ENCODE measurements around the gene MUC4.
"Not testable (repeated sequence)": the region's sequence is repeated elsewhere in the genome, so short reads cannot be mapped to it uniquely, and the experiment has no call there.

Gene MUC4

DNA sequence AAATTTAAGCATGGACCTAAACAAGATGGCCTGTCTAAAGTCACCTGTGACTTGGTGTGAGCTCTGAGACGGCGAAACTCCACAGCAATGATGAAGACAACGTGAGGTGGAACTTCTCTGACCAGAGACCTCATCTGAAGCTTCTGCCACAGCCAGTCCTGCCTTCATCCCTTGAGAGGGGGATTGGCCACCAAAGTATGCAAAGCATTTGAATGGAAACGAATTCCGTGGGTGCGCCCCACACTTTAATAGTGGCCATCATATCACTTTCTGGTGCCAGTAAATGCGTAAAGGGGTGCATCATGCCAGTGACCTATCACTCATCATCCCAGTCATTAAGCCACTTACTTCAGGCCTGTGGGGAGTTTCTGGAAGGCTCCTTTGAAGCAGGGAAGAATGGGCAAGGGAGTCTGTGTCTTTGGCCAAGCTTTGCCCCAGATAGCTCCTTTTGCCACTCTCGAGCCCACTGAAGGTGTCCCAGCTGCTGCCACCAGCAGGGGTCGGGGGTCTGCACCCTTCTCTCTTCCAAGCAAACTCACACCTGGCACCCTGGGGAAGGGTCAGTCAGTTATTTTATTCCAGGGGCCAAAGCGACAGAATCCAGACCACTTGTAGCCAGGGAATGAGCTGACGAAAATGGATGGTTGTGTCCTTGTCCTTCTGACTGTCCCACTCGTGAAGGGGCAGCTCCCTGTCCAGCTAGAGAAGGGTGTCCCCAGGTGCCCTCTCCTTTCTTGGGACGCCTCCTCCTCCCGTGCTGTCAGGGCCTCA, 73.3 kb downstream of the MUC4 start:
- no peak for DNase-seq (ENCODE audit: low read depth)

DNA sequence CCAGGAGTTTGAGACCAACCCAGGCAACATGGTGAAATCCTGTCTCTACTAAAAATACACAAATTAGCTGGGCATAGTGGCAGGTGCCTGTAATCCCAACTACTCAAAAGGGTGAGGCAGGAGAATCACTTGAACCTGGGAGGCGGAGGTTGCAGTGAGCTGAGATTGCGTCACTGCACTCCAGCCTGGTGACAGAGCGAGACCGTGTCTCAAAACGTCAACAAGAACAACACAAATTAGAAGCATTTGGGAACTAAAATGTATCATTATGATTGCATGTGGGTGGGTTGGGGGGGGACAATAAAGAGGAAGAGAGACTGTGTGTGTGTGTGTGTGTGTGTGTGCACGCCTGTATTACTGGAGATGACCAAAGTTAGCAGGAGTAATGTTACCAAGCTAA, 73.9 kb downstream of the MUC4 start:
- DNase-seq (ENCODE audit: low read depth), result not testable (repeated sequence)

DNA sequence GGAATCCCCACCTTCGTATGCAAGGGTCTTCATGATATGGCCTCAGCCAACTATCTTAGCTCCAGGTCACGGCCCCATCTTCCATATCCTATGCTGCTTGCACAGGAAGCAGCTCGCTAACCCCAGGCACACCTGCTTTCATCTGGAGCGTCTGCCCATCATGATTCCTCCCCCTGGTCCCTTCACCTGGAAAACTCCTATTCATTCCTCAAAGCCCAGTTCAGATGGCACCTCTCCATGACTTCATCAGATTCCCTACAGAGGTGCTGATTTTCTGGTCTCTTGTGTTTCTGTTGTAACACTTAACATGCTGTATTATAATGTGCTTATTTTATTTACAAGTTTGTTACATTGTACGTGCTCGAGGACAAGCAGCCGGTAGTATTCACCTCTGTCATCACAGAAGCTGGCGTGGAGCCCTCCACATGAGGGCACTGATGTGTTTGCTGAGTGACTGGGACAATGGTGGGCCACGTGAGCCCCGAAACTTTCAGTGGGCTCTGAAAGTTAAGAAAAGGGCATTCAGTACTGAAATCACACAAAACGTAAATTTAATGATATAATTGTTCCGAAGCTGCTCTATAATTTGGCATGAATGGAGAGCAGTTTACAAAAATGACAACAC, 74.8 kb downstream of the MUC4 start:
- DNase-seq (ENCODE audit: low read depth), result no peak

DNA sequence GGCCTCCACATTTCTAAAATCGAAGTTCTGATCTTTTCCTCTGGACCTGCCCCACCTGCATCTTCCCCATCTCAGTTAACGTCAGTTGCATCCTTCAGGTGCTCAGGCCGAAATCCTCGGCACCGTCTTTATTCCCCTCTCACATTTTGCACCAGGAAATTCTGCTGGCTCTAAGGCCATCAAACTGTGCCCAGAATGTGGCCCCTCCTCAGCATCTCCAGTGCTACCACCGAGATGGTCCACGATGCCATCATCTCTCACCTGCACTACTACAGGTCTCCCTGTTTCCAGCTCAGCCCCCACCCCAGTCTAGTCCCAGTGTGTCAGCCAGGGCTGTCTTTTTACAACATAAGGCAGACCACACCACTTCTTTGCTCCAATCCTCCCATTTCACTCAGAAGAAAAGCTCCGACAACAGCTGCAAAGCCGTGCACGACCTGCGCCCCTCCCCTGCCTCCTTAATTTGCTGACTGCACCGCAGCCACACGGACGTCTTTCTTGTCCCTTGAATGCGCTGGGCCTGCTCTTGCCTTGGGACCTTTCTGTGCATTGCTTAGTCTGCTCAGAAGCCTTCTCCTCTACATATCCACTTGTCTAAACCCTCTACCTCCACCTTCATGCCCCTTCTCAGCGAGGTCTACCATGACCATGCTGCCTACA, 76.6 kb downstream of the MUC4 start:
- no peak for DNase-seq (ENCODE audit: low read depth)

DNA sequence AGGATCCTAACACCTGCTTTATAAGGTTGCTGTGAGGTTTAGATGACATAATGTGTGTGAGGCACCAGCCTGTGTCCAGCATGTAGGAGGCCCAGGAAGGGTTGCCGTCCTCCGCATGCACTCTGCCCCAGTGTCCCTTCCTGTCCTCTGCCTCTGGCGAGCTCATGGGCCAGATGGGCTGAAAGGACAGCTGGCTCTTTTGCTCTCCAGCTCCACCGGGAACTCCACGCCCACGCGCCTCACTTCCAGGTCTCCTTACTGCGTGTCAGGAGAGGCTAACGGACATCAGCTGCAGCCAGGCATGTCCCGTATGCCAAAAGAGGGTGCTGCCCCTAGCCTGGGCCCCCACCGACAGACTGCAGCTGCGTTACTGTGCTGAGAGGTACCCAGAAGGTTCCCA, 78.8 kb downstream of the MUC4 start:
- no peak for DNase-seq (ENCODE audit: low read depth)

DNA sequence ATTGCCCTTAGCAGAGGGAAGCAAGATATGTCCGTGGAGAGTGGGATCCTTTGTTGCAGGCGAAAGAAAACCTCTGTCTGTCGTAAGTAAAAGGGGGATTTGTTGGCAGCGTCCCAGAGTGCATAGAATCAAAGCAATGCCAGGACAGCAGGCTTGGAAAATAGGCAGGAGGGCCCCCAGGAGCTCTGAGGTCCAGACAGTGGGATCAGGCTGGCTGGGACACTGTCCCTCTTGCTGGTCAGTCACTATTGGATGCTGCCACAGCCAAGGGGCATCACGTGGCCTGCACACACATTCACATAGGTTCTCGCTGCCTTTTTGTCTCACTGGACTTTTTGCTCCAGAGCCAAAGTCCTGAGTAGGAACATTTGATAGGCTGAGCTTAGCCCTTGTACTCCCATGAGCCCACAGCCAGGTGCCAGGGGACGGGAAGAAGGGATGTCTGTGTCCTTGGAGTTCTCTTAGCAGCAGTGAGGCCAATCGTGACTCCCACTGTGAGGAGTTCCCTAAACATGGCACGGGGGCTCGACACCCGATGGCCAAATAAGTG, 80.3 kb downstream of the MUC4 start:
- no peak for DNase-seq (ENCODE audit: low read depth)

DNA sequence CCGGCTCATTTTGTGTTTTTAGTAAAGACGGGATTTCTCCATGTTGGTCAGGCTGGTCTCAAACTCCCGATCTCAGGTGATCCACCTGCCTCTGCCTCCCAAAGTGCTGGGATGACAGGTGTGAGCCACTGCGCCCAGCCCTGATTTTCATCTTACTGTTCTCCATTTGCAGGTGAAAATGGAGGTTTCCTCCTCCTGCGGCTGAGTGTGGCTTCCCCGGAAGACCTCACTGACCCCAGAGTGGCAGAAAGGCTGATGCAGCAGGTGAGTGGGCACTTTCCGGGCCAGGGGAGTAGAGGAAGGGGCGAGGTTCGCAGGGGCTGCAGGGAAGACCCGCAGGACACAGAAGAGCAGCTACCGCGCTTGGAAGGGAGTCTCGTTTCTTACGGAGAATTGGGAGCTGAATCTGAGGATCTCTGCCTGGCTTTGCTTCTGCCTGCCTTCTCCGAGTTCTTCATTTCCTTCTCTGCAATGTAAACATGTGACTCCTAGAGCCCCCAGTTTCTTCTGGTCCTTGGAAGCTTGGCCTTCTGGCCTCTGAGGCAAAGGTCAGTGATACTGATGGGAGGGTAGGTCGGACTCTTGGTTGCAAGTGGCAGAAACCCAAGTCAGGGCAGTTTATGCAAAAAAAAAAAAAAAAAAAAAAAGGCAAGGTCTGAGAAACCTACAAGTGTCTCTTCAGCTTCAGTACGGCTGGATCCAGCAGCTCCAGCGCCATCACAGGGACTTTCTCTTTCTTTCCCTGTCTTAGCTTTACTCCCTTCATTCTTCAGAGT, 82.1 kb downstream of the MUC4 start:
- DNase-seq (ENCODE audit: low read depth), result no peak

DNA sequence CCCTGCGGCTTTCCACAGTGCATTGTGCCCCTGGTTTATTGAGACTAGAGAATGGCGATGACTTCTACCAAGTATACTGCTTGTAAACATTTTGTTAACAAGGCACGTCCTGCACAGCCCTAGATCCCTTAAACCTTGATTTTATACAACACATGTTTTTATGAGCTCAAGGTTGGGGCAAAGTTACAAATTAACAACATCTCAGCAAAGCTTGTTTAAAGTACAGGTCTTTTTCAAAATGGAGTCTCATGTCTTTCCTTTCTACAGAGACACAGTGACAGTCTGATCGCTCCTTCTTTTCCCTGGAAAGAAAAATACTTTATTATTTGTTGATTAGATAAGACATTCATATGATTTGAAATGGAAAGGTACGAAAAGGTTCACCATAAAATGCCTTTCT, 82.9 kb downstream of the MUC4 start:
- not testable (repeated sequence) for DNase-seq (ENCODE audit: low read depth)

DNA sequence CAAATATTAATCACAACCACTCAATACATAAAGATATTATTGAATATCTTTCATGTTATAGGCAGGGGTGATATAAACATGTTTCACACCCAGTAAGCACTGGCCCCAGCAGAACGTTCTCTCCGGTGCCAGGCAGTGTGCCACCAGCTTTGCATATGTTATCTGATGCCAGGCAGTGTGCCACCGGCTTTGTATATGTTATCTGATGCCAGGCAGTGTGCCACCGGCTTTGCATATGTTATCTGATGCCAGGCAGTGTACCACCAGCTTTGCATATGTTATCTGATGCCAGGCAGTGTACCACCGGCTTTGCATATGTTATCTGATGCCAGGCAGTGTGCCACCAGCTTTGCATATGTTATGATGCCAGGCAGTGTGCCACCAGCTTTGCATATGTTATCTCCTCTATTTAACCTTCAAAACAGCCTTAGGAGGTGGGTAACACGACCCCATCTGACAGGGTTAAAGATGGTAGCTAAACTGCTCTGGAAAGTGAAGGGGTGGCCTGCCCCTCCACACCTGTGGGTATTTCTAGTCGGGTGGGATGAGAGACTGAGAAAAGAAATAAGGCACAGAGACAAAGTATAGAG, 84.0 kb downstream of the MUC4 start:
- no peak for DNase-seq (ENCODE audit: low read depth)

DNA sequence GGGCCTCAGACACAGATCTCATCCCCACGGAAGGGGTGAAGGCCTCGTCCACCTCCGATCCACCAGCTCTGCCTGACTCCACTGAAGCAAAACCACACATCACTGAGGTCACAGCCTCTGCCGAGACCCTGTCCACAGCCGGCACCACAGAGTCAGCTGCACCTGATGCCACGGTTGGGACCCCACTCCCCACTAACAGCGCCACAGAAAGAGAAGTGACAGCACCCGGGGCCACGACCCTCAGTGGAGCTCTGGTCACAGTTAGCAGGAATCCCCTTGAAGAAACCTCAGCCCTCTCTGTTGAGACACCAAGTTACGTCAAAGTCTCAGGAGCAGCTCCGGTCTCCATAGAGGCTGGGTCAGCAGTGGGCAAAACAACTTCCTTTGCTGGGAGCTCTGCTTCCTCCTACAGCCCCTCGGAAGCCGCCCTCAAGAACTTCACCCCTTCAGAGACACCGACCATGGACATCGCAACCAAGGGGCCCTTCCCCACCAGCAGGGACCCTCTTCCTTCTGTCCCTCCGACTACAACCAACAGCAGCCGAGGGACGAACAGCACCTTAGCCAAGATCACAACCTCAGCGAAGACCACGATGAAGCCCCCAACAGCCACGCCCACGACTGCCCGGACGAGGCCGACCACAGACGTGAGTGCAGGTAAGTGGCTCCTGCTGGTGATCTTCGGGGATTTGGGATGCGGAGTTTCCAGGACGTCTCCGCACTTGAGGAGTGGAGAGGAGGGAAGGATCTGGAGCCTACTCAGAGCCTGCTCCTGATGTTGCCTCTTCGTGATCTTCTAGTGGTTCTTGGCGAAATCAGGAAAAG, 85.6 kb downstream of the MUC4 start:
- DNase-seq (ENCODE audit: low read depth), result not testable (repeated sequence)

DNA sequence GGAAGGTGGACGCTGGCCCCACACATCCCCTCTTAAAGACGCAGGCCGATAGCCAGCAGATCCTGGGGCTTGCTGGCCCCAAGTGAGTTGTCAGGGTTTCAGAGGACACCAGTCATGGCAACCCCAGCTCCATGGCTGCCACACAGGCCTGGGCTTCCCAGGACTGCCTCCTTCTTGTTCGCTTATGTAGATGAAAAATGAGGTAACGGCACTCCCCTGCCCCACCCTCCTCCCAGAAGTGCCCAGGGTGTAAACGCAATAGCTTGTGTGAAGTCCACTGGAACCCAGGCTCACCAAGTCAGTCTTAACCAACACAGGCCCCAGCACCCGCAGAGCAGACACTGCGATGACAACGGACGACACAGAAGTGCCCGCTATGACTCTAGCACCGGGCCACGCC, 87.4 kb downstream of the MUC4 start:
- not testable (repeated sequence) for DNase-seq (ENCODE audit: low read depth)

DNA sequence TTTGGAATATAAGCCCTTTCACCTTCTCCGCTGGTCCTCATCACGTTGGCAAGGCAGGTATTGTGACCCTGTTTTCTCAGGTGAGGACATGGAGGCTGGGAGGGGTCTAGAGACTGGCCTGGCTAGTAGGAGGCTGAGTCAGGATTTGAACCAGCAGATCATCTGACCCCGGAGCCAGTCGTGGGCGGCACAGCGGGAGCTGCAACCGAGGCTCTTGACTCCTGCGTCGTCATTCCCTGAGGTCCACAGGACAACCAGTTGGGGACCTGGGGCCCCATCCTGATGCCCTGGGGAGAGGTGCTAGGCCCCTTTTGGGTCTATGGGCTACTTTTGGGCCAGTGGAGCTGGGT, 88.8 kb downstream of the MUC4 start:
- DNase-seq (ENCODE audit: low read depth), result not testable (repeated sequence)

DNA sequence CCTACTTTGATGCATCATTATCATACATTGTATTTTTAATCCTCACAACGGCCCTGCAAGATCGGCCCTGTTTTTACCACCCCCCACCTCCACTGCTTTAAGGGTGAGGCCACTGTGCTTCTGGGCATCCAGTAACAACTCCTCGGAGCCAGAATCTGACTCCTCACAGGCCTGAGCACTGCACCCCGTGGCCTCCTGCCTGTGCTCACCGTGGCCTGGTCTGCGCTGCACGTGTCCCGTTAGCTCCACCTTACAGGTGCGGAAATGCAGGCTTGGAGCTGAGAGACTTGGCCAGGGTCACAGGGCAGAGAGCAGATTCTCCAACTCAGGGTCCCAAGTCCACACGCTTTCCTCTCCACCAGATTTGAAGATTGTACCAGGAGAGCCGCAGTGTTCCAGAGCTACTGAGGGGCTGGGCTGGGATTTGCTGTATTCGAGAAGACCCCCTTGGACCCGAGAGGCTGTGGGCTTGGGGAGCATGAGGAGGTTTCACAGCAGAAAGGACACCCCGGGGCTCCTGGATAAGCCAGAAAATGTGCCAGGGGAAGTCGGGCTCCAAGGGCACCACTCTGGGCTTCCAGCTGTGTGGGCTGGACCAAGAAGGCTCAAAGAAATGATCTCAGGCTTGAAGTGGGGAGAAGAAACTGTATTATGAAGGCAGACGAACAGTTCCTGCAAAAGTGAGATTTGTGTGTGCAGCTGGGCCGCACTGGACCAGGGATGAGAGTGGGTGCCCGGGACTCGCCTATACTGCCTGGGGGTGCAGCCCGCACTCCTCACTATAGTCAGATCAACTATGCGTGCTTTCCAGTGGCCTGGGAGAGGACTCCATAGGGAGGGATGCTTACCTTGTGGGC, 89.4 kb downstream of the MUC4 start:
- DNase-seq (ENCODE audit: low read depth), result not testable (repeated sequence)

DNA sequence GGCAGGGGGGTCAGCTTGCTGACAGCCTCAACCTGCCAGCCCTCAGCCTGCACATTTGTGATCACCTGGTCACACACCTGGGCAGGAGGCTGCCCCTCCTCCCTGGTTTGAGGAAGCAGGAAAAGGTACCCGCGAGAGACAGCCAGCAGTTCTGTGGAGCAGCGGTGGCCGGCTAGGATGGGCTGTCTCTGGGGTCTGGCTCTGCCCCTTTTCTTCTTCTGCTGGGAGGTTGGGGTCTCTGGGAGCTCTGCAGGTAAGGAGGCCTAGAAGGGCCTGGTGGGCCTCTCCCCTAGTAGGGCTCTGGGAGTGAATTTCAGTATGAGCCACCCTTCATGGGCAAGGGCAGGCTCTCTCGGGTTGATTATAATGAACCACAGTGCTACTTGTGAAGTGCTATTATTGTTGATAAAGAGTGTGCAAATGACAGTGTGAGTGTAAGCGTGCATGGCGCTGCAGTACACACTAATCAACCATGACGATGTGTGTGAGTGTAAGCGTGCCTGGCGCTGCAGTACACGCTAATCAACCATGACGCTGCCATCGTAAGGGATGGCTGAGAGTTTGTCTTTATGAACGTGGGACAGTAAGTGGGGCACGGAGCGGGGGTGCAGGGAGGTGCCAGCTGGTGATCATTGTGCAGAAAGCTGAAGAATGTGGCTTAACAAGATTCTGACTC, 90.8 kb downstream of the MUC4 start, which contains the start of gene MUC20:
TSS of gene MUC20 (plus strand) at position 148 of the 676 bp plus-strand sequence. CDS start at position 178, 30 bp downstream.
- not testable (repeated sequence) for DNase-seq (ENCODE audit: low read depth)

DNA sequence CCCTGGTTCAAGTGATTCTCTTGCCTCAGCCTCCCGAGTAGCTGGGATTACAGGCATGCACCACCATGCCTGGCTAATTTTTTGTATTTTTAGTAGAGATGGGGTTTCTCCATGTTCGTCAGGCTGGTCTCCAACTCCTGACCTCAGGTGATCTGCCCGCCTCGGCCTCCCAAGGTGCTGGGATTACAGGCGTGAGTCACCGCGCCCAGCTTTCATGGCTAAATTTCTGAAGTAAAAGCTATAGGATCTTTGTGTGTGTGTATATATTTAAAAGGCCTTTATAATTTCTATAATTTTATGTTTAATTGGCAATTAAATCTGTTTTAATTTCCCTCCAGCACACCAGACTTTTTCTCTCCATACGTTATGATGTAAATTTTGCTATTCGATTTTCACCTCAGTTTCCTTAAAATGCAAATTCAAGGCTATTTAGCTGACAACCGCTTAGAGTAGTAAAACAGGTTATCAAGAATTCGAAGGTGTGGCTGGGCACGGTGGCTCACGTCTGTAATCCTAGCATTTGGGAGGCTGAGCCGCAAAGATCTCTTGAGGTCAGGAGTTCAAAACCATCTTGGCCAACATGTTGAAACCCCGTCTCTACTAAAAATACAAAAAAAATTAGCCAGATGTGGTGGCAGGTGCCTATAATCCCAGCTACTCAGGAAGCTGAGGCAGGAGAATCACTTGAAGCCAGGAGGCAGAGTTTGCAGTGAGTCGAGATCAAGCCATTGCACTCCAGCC, 92.0 kb downstream of the MUC4 start:
- not testable (repeated sequence) for DNase-seq (ENCODE audit: low read depth)

DNA sequence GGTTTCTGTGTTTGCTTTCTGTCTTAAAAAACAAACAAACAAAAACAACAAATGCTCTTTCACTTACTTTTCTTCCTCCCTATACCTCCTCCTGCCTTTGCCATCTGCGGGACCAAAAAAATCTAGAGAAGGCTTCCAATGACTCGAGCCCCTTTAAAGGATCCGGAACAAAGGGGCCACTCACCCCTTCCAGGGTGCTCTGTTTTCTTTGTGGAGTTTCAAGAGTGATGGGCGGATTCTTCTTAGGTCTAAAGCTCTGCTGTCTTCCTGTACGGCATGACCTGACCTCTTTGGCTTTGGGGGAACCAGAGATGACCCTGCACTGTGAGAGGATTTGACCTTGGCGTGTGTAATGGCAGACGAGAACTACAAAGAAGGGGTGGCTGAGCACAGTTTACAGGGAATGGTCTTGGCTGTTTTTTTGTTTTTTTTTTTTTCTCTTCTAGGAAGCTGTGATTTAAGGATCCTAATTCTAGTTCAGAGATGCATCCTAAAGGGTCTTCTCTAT, 93.2 kb downstream of the MUC4 start:
- DNase-seq (ENCODE audit: low read depth), result no peak

DNA sequence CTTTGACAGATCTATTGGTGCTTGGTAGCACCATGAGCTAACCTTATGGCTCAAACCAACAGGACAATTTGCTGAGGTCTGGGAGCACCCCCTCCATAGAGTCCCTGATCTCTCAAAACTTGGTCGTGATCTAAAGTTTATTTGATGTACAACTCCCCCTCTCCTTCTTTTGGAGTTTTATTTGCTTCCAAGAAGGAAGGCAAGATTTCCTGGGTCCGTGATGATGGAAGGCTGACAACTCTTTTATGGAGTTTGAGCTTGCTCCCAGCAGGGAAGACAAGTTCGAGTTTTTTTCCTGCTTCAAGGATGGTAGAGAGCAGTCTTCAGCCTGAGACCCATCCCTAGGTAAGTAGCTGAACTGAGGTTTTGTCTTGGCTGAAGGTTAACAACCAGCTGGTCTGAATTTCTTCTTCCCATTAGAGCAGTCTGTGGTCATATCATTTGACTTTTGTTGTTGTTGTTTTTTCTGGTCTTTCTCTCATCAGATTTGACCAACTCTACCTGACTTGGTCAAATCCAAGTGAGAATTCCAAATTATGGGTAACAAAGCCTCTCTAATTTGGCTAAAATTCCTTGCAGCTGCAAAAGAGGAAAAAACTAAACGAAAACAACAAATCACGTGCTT, 93.8 kb downstream of the MUC4 start:
- no peak for DNase-seq (ENCODE audit: low read depth)

DNA sequence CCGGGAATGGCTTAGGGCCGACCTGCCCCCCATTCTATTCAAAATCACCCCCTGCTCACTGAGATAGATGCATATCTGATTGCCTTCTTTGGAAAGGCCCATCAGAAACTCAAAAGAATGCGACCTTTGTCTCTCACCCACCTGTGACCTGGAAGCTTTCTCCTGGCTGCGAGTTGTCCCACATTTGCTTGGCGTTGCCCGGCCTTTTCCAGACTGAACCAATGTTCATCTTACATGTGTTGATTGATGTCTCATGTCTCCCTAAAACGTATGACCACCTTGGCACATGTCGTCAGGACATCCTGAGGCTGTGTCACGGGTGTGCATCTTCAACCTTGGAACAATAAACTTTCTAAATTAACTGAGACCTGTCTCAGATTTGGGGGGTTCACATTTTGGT, 94.3 kb downstream of the MUC4 start:
- no peak for DNase-seq (ENCODE audit: low read depth)
